ENCODE data around the gene ASF1A. TPM values are rescaled to one million over a fixed set of nuclear protein-coding genes. Genes with fewer than 3 reads are reported as not detected.

Gene ASF1A
- total and polyA plus RNA-seq, 2 of the 13 experiments (the other 11 are each of a cell fraction or from before 2014, with no cell fraction given): 14.5 to 49.9 TPM

- TF ChIP-seq, protein P1, sequence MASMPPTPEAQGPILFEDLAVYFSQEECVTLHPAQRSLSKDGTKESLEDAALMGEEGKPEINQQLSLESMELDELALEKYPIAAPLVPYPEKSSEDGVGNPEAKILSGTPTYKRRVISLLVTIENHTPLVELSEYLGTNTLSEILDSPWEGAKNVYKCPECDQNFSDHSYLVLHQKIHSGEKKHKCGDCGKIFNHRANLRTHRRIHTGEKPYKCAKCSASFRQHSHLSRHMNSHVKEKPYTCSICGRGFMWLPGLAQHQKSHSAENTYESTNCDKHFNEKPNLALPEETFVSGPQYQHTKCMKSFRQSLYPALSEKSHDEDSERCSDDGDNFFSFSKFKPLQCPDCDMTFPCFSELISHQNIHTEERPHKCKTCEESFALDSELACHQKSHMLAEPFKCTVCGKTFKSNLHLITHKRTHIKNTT (CRISPR knock-in tag; IDR thresholded peaks at IDR 0.05): no peak
- TF ChIP-seq ZBTB40 (IDR thresholded peaks at IDR 0.05) (no peak), ZBTB40 (CRISPR knock-in tag; IDR thresholded peaks at IDR 0.05) (0 out of 2 replicates have a peak, but pooled peaks have one; percentile 51), TRAFD1 (CRISPR knock-in tag; IDR thresholded peaks at IDR 0.05; ENCODE audit: borderline replicate concordance) (no peak), ZNF598 (CRISPR knock-in tag; IDR thresholded peaks at IDR 0.05; ENCODE audit: borderline replicate concordance) (peak; percentile 67; the same call in 1 of the 2 replicates), ZFY (CRISPR knock-in tag; IDR thresholded peaks at IDR 0.05) (peak; percentile 68), ZFP36 (IDR thresholded peaks at IDR 0.05; ENCODE audit: borderline replicate concordance, low read depth, low read length, partially characterized antibody) (no peak), NFIC (IDR thresholded peaks at IDR 0.05; ENCODE audit: low read length) (no peak), HOXA9 (CRISPR knock-in tag; IDR thresholded peaks at IDR 0.05; ENCODE audit: borderline replicate concordance) (peak; percentile 23; the same call in 1 of the 2 replicates), ZNF710 (CRISPR knock-in tag; IDR thresholded peaks at IDR 0.05; ENCODE audit: borderline replicate concordance) (0 out of 2 replicates have a peak, but pooled peaks have one; percentile 25)
- TF ChIP-seq, protein P2, sequence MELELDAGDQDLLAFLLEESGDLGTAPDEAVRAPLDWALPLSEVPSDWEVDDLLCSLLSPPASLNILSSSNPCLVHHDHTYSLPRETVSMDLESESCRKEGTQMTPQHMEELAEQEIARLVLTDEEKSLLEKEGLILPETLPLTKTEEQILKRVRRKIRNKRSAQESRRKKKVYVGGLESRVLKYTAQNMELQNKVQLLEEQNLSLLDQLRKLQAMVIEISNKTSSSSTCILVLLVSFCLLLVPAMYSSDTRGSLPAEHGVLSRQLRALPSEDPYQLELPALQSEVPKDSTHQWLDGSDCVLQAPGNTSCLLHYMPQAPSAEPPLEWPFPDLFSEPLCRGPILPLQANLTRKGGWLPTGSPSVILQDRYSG (CRISPR knock-in tag; IDR thresholded peaks at IDR 0.05): no peak
Observed at GRCh38 chr6:118894425-118895260, 691 bp downstream of the ASF1A start (continued).
